Spleen (tissue), 7 donors: ENCODE data around the gene GNGT2.

Source experiments
- POLR2A ChIP-seq, 3 donors: fragments of 450-650 bp; IDR thresholded peaks; one replicate each; pipeline ENCODE4 v1.5.1; 2017; ENCODE audit warnings: antibody characterized with exemption in 3 of 3, mild to moderate bottlenecking in 1 of 3
- TF ChIP-seq, protein P1 (sequence below), 11 experiments: fragments of 200-600 bp in 7 of 11; fragments of 450-650 bp in 4 of 11; sonication (generic) in 4 of 11; IDR thresholded peaks in 8 of 11; conservative IDR thresholded peaks in 3 of 11; 1 replicate in 7 of 11; 2 replicates in 4 of 11; pipeline versions ENCODE4 v1.4.0 to v1.8.0; 2016 to 2021; ENCODE audit warnings: antibody characterized with exemption in 11 of 11, inconsistent platforms in 4 of 11, mild to moderate bottlenecking in 1 of 11
- donor health status: DM: no; HTN: no; CAD: no; lungs with moderate emphysema.
- donor health status: DM: no; HTN: no; CAD: no.
- donor health status: DM: no; HTN: no; CAD: no.

- TF ChIP-seq, protein P1, sequence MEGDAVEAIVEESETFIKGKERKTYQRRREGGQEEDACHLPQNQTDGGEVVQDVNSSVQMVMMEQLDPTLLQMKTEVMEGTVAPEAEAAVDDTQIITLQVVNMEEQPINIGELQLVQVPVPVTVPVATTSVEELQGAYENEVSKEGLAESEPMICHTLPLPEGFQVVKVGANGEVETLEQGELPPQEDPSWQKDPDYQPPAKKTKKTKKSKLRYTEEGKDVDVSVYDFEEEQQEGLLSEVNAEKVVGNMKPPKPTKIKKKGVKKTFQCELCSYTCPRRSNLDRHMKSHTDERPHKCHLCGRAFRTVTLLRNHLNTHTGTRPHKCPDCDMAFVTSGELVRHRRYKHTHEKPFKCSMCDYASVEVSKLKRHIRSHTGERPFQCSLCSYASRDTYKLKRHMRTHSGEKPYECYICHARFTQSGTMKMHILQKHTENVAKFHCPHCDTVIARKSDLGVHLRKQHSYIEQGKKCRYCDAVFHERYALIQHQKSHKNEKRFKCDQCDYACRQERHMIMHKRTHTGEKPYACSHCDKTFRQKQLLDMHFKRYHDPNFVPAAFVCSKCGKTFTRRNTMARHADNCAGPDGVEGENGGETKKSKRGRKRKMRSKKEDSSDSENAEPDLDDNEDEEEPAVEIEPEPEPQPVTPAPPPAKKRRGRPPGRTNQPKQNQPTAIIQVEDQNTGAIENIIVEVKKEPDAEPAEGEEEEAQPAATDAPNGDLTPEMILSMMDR (IDR thresholded peaks at IDR 0.05 in 8 of 11, conservative IDR thresholded peaks at IDR 0.05 in 3 of 11), result no peak
- no peak for TF ChIP-seq POLR2A (IDR thresholded peaks at IDR 0.05)
Measured at GRCh38 chr17:49168706-49169105, 41.7 kb downstream of the GNGT2 start.
